SU-DHL-6 (cell line): ENCODE data around the gene ZFYVE26.
A peak's percentile ranks its signal among the peaks of the same experiment; 100 is the strongest.

Source experiments
- H2AFZ ChIP-seq: fragments of 200-600 bp; sonication (generic); 2 replicates; pipeline ENCODE4 v1.6.1; 2014; ENCODE audit warnings: low read depth, mild to moderate bottlenecking, moderate library complexity, mixed read lengths, antibody characterized with exemption, low read length; ENCODE audit not compliant: severe bottlenecking
- H3F3A ChIP-seq: fragments of 200-600 bp; shearing (Covaris generic); 2 replicates; pipeline ENCODE4 v1.6.0; 2016; ENCODE audit warnings: antibody characterized with exemption, mild to moderate bottlenecking; ENCODE audit not compliant: insufficient read depth
- H3K27ac ChIP-seq: fragments of 200-600 bp; sonication (generic); 2 replicates; pipeline ENCODE4 v1.5.1; 2016; ENCODE audit warnings: low read depth, mild to moderate bottlenecking, low read length, moderate library complexity, mixed read lengths
- H3K27me3 ChIP-seq: fragments of 200-600 bp; sonication (generic), shearing (Covaris generic); 2 replicates; pipeline ENCODE4 v1.6.0; 2014; ENCODE audit warnings: mild to moderate bottlenecking, low read length
- H3K36me3 ChIP-seq: fragments of 200-600 bp; sonication (generic); 2 replicates; pipeline ENCODE4 v1.6.1; 2014; ENCODE audit warnings: mild to moderate bottlenecking, low read length, mixed read lengths
- H3K4me2 ChIP-seq: fragments of 300-600, 200-600 bp; shearing (Covaris generic), sonication (generic); 2 replicates; pipeline ENCODE4 v1.6.0; 2014; ENCODE audit warnings: low read length, low read depth, mild to moderate bottlenecking; ENCODE audit not compliant: poor library complexity, severe bottlenecking
- H3K4me3 ChIP-seq: fragments of 200-600 bp; sonication (generic); 2 replicates; pipeline ENCODE4 v1.5.1; 2014; ENCODE audit warnings: antibody characterized with exemption, low read length, mild to moderate bottlenecking, mixed read lengths; ENCODE audit not compliant: insufficient read depth, poor library complexity, severe bottlenecking
- H3K79me2 ChIP-seq: fragments of 200-600 bp; sonication (generic); 2 replicates; pipeline ENCODE4 v1.6.1; 2014; ENCODE audit warnings: mild to moderate bottlenecking, low read length, moderate library complexity; ENCODE audit not compliant: insufficient read depth
- H3K9ac ChIP-seq: fragments of 200-600 bp; sonication (generic); 2 replicates; pipeline ENCODE4 v1.7.0; 2014; ENCODE audit warnings: mild to moderate bottlenecking, low read length
- H3K9me2 ChIP-seq: fragments of 200-600 bp; sonication (generic); replicated peaks from 2 replicates; pipeline ENCODE4 v1.6.1; 2014; ENCODE audit warnings: low read length; ENCODE audit not compliant: insufficient read depth
- H3K9me3 ChIP-seq: fragments of 200-600 bp; sonication (generic); 2 replicates; pipeline ENCODE4 v1.6.1; 2014; ENCODE audit warnings: low read length, mixed read lengths; ENCODE audit not compliant: insufficient read depth
- H4K20me1 ChIP-seq: fragments of 200-600 bp; sonication (generic); 2 replicates; pipeline ENCODE4 v1.6.1; 2014; ENCODE audit warnings: low read depth, mild to moderate bottlenecking, antibody characterized with exemption, low read length, moderate library complexity, mixed read lengths
- CTCF ChIP-seq: fragments of 200-600 bp; sonication (generic); IDR thresholded peaks from one replicate; pipeline ENCODE4 v1.5.1; 2017; ENCODE audit warnings: antibody characterized with exemption, mild to moderate bottlenecking, low read length, moderate library complexity; ENCODE audit not compliant: insufficient read depth, poor library complexity, severe bottlenecking
- EZH2phosphoT487 ChIP-seq: fragments of 200-600 bp; sonication (generic), shearing (Covaris generic); conservative IDR thresholded peaks from 2 replicates; pipeline ENCODE4 v1.6.1; 2018; ENCODE audit warnings: mild to moderate bottlenecking, antibody characterized with exemption, low read length, moderate library complexity, mixed read lengths

ZFYVE26 gene

DNA sequence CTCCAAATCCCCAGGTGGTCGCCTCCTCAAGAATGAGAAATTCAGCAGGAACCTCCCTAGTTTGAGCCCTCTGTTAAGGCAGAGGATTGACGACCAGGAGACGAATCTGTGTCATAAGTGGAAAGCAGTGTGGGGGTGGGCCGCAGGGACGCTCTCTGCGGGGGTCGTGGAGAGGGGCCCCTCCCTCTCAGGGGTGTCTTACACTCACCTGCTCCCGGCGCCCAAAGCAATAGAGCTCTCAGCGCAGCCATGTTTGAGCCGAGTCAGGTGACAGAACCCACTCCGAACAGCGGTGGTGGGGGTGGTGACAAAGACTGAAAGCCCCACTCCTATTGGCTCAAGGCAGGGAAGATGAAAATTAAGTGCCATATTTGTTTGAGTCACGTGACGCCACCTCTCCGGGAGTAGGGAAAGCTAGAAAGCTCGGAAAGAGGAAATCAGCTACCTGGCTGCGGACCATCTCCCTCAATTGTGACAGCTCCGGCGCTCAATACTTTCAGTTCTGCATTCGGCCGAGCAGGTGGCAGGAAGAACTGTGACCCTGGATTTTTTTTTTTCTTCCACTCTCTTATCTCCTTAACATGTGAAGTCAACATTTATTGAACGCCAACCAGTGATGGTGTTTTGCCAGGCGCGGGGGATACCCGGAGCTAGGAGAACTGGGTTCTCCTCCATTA, at the start of gene ZFYVE26:
Gene ZFYVE26, minus strand, starts transcription at position 265 of the 677 bp plus-strand sequence. CDS start 627 bp downstream, outside the sequence.
- Histone ChIP-seq H2AFZ (peak within 1 kb of the TSS; percentile 83), H3K79me2 (peaks cover 30% of the 10 kb centered on the region), H3K36me3 (peaks cover 17% of the 10 kb centered on the region; the same call in 1 of the 2 replicates), H3K27ac (peak within 1 kb of the TSS; percentile 88), H4K20me1 (no peaks in the 10 kb centered on the region), H3K4me3 (peak within 1 kb of the TSS; percentile 93), H3F3A (peaks cover 19% of the 10 kb centered on the region), H3K9me2 (no peaks in the 10 kb centered on the region), H3K9me3 (no peaks in the 10 kb centered on the region), H3K27me3 (no peaks in the 10 kb centered on the region), H3K9ac (peak within 1 kb of the TSS; percentile 68), H3K4me2 (peak within 1 kb of the TSS; percentile 68)
- no peak for TF ChIP-seq EZH2phosphoT487
- no peak for TF ChIP-seq CTCF

GRCh38 chr14:67863223-67863622, 46.8 kb upstream of the ZFYVE26 start:
- Histone ChIP-seq H3K79me2 (no peaks in the 10 kb centered on the region), H3F3A (no peaks in the 10 kb centered on the region), H3K4me3 (no peak overlapping the region), H3K9me2 (no peaks in the 10 kb centered on the region), H4K20me1 (no peaks in the 10 kb centered on the region), H3K9ac (no peak overlapping the region), H3K4me2 (no peak overlapping the region), H3K9me3 (no peaks in the 10 kb centered on the region), H3K36me3 (no peaks in the 10 kb centered on the region), H3K27ac (no peak overlapping the region), H3K27me3 (no peaks in the 10 kb centered on the region), H2AFZ (no peak overlapping the region)
- TF ChIP-seq EZH2phosphoT487 (no peak), CTCF (no peak)

- Histone ChIP-seq H3K9me2 (no peaks in the 10 kb centered on the region), H3K9ac (no peak overlapping the region), H3K4me3 (no peak overlapping the region), H3K9me3 (no peaks in the 10 kb centered on the region), H3K36me3 (no peaks in the 10 kb centered on the region), H3K27me3 (no peaks in the 10 kb centered on the region), H2AFZ (no peak overlapping the region), H3F3A (no peaks in the 10 kb centered on the region), H4K20me1 (no peaks in the 10 kb centered on the region), H3K79me2 (no peaks in the 10 kb centered on the region), H3K27ac (no peak overlapping the region), H3K4me2 (no peak overlapping the region)
- no peak for TF ChIP-seq EZH2phosphoT487
- TF ChIP-seq CTCF: no peak
Measured at GRCh38 chr14:67859169-67859749, 42.9 kb upstream of the ZFYVE26 start.
